Heart left ventricle (tissue), 16 donors: ENCODE measurements around the gene CATSPERZ. TPM values are rescaled to one million over a fixed set of nuclear protein-coding genes. Genes with fewer than 3 reads are reported as not detected.
A peak's percentile ranks its signal among the peaks of the same experiment; 100 is the strongest.

ENCODE experiments used
- ATAC-seq, 4 donors: fragments of 200-7000 bp; cut with Tn5 transposase; one replicate each; pipeline ENCODE4 v1.9.1; 2020 to 2022; ENCODE audit warnings: moderate library complexity in 4 of 4, mild to moderate bottlenecking in 3 of 4, moderate number of reproducible peaks in 1 of 4
- DNase-seq, 5 donors: peaks; one replicate each; pipeline ENCODE4 v3.0.0-alpha.2; 2020
- H3K27ac ChIP-seq, 12 donors: fragments of 200-600 bp; sonication (generic) in 4 of 12; one replicate each; pipeline versions ENCODE4 v1.5.0 to v1.8.0; 2016 to 2022; ENCODE audit warnings: mild to moderate bottlenecking in 2 of 12
- H3K27me3 ChIP-seq, 9 donors: fragments of 200-600 bp; sonication (generic) in 2 of 9; one replicate each; pipeline versions ENCODE4 v1.5.1 to v1.8.0; 2016 to 2022; ENCODE audit warnings: mild to moderate bottlenecking in 3 of 9
- H3K36me3 ChIP-seq, 9 donors: fragments of 200-600 bp; sonication (generic) in 2 of 9; one replicate each; pipeline versions ENCODE4 v1.5.0 to v1.8.0; 2018 to 2022; ENCODE audit warnings: mild to moderate bottlenecking in 2 of 9
- H3K4me1 ChIP-seq, 12 donors: fragments of 200-600 bp; sonication (generic) in 4 of 12; one replicate each; pipeline versions ENCODE4 v1.5.0 to v1.8.0; 2016 to 2022; ENCODE audit warnings: mild to moderate bottlenecking in 3 of 12
- H3K4me3 ChIP-seq, 12 donors: fragments of 200-600 bp; sonication (generic) in 4 of 12; one replicate each; pipeline versions ENCODE4 v1.5.0 to v1.8.0; 2017 to 2022; ENCODE audit warnings: mild to moderate bottlenecking in 9 of 12, moderate library complexity in 4 of 12
- H3K9me3 ChIP-seq, 12 donors: fragments of 200-600 bp; sonication (generic) in 4 of 12; one replicate each; pipeline versions ENCODE4 v1.5.0 to v1.8.0; 2016 to 2022; ENCODE audit warnings: mild to moderate bottlenecking in 1 of 12
- POLR2A ChIP-seq, 2 donors: fragments of 450-650 bp; IDR thresholded peaks; one replicate each; pipeline ENCODE4 v1.6.1; 2017; ENCODE audit warnings: antibody characterized with exemption in 2 of 2, mild to moderate bottlenecking in 2 of 2, moderate library complexity in 2 of 2
- WGBS, 4 donors: extraction: QIAGEN DNeasy Blood & Tissue Kit in 2 of 4; methylation state at CpG; one replicate each; pipeline versions ENCODE4 v1.1.5 to v1.1.7; 2013 to 2018; 5-methylcytosine and 5-hydroxymethylcytosine counted together
- intact Hi-C, 10 donors: fragments of 100-400 bp; cut with DNase I; formaldehyde crosslinking; loops; one replicate each; pipeline versions ENCODE4 v1.11.1 to v1.14.2; 2022
- polyA plus RNA-seq, 2 donors: library from polyadenylated mRNA; stranded (reverse); fragments of 200-250 nt; gene quantifications; one replicate each; pipeline ENCODE4 v1.2.3, GENCODE V29; 2013
- total RNA-seq, 9 donors: library from RNA; depleted of rRNA in 2 of 9; stranded (reverse); fragments of >200 nt in 2 of 9; fragmentation: NEBNext Ultra II Directional in 3 of 9; extraction: Animal tissue kit (Norgen Biotek cat#: 25700) in 3 of 9; gene quantifications; one replicate each; pipeline versions ENCODE4 v1.1.0 to v1.2.4, GENCODE V29; 2016 to 2023
- TF ChIP-seq, protein P1 (sequence below), 12 donors: fragments of 200-600 bp; sonication (generic) in 4 of 12; IDR thresholded peaks; one replicate each; pipeline versions ENCODE4 v1.5.0 to v1.8.0; 2018 to 2022; ENCODE audit warnings: antibody characterized with exemption in 12 of 12, mild to moderate bottlenecking in 5 of 12
- donor health status: ischemic (EF 13 %, LVEDD 7.1; RV severe dilation, severe dysfunction).
- donor health status: healthy with polysubstance abuse.
- donor health status: DM: no; HTN: yes; CAD: no.
- donor health status: DM: no; HTN: no; CAD: no.
- donor health status: ischemic (EF 25% LVEDD 6.9; RV normal size, moderate dysfunction).
- donor health status: ischemic (EF 25% LVEDD 5.7; RV mildly dilated, moderate dysfunction).
- donor health status: healthy.
- donor health status: DM: yes; HTN: yes; CAD: no.
- donor health status: ischemic (EF 35%, LVEDD 5.7; RV mildly dilated, moderate dysfunction).
- donor health status: nonischemic (EF 11% LVEDD 7.7; RV severe dilation, severe dysfunction).
- donor health status: DM: yes; HTN: yes; CAD: no.
- donor health status: PGD.
- donor health status: ischemic (EF 29% LVEDD 5.4; RV normal size, mild dysfunction).
- donor health status: nonischemic (EF 23%, LVEDD 6.1; RV moderate dilation, normal function).

CATSPERZ gene
- total and polyA plus RNA-seq, 11 donors, result not detected

DNA sequence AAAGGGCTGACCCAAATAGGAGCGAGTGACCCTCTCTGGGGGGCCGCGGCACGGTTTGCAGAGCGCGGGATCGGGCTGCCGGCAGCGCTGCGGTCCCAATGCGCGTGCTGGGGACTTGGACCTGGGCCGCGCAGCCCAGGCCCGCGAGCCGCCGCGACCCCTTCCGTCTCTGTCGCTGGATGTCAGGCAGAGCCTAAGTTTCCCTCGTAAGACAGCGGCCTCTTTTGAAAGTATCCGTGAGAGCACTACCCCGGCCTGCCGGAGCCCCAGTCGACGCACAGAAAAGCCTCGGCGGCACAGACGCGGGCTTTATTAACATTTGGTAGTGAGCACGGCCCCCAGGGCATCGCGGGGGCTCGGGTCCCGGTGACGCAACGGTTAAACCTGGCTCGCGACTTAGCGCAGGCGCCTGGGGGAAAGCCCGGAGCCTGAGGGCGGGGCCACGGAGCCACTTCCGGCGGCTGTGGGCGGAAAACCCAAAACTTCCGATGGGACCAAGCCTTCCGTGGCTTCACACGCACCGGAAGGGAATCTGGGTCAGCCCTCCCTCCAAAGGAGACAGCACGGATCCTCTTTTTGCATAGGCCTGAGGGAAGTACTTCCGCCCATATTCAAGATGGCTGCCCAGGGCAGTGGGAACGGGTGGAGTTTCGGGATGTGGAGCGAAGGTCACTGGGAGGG is 30.5 kb upstream of the CATSPERZ start:
- Histone ChIP-seq H3K27me3 (no peaks in the 10 kb centered on the region), H3K27ac (peak overlapping the region; percentile 86 to 100 (median 97)), H3K4me1 (peaks cover 2 to 51% (median 33%) of the 10 kb centered on the region in 12 donors), H3K9me3 (no peaks in the 10 kb centered on the region), H3K36me3 (peaks cover 0 to 24% (median 16%) of the 10 kb centered on the region in 9 donors), H3K4me3 (peak overlapping the region; percentile 63 to 98 (median 80))
- intact Hi-C loops, result loop anchor here in 5 of 10 donors (1.0 to 2.0 kb wide), 7 partner anchors 16 to 36 kb away; partner anchors contain the start of genes ESRRA (in 3 of the 5), GPR137 (in 3 of the 5), FKBP2 (in 2 of the 5) and PLCB3 (in 2 of the 5)
- DNase-seq, result peak; percentile 98 to 99 (median 98)
- peak in 1 of 2 donors; percentile 50 for TF ChIP-seq POLR2A (IDR thresholded peaks at IDR 0.05)
- TF ChIP-seq, protein P1, sequence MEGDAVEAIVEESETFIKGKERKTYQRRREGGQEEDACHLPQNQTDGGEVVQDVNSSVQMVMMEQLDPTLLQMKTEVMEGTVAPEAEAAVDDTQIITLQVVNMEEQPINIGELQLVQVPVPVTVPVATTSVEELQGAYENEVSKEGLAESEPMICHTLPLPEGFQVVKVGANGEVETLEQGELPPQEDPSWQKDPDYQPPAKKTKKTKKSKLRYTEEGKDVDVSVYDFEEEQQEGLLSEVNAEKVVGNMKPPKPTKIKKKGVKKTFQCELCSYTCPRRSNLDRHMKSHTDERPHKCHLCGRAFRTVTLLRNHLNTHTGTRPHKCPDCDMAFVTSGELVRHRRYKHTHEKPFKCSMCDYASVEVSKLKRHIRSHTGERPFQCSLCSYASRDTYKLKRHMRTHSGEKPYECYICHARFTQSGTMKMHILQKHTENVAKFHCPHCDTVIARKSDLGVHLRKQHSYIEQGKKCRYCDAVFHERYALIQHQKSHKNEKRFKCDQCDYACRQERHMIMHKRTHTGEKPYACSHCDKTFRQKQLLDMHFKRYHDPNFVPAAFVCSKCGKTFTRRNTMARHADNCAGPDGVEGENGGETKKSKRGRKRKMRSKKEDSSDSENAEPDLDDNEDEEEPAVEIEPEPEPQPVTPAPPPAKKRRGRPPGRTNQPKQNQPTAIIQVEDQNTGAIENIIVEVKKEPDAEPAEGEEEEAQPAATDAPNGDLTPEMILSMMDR (IDR thresholded peaks at IDR 0.05), result peak in 5 of 12 donors; percentile 6 to 53 (median 12)
- ATAC-seq, result peak; percentile 86 to 91 (median 90)
- 0 to 1% (median 0%) methylated on average over 25 to 58 of the region's 58 CpGs for WGBS, 4 donors

DNA sequence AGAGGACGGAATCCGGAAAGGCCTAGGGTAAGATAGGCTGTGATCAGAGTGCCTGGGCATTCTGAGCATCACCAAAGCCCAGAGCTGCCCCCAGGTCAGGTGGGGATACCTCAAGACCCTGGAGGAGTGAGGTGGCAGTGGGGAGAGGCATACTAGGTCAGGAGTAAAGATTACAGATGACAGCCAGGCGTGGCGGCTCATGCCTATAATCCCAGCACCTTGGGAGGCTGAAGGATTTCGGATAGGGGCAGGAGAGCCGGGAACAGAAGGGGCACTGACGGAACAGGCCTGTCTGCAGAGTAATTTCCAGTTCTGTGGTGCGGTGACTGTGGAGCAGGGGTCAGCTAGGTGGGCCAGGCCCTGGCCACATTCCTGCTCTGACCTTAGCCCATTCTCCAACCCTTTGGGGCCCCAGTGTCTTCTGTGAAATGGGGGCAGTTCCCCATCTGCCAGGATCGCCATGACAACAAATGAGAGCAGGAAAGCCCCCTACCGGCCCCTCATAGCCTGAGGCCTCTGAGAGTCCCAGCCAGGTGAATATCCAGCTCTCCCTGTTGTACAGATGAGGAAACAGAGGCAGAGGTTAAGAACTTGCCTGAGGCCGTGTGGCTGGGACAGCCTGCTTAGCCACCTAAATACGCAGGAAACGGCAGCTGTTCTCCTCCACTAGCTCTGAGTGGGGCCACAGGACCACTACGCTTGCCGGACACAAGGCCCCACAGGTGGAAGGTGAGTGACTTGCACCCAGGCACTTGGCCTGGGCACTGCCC is 24.9 kb upstream of the CATSPERZ start:
- Histone ChIP-seq H3K4me1 (peaks cover 0 to 25% (median 11%) of the 10 kb centered on the region in 12 donors), H3K36me3 (peaks cover 0 to 41% (median 36%) of the 10 kb centered on the region in 9 donors), H3K4me3 (no peak overlapping the region), H3K9me3 (no peaks in the 10 kb centered on the region), H3K27ac (no peak overlapping the region), H3K27me3 (no peaks in the 10 kb centered on the region)
- ATAC-seq, result no peak
- TF ChIP-seq, protein P1 (IDR thresholded peaks at IDR 0.05), result no peak
- no peak for TF ChIP-seq POLR2A (IDR thresholded peaks at IDR 0.05)
- 93 to 96% (median 94%) methylated on average over 13 to 15 of the region's 15 CpGs for WGBS, 4 donors
- intact Hi-C loops, result loop anchor here in 1 of 10 donors (2.0 kb wide), 1 partner anchor 22 kb away; no protein-coding TSS in a partner anchor
- peak in 1 of 5 donors; percentile 37 for DNase-seq

GRCh38 chr11:64275841-64276240 is 24.3 kb upstream of the CATSPERZ start:
- H3K9me3 ChIP-seq, result no peaks in the 10 kb centered on the region
- no peak overlapping the region for H3K27ac ChIP-seq
- no peak overlapping the region for H3K4me3 ChIP-seq
- intact Hi-C loops, result loop anchor here in 1 of 10 donors (2.0 kb wide), 1 partner anchor 21 kb away; no protein-coding TSS in a partner anchor
- peaks cover 0 to 25% (median 11%) of the 10 kb centered on the region in 12 donors for H3K4me1 ChIP-seq
- TF ChIP-seq POLR2A (IDR thresholded peaks at IDR 0.05), result no peak
- TF ChIP-seq, protein P1 (IDR thresholded peaks at IDR 0.05), result no peak
- 87 to 96% (median 89%) methylated on average over 2 of the region's 2 CpGs for WGBS, 4 donors
- H3K36me3 ChIP-seq, result peaks cover 0 to 43% (median 36%) of the 10 kb centered on the region in 9 donors
- no peak for DNase-seq
- ATAC-seq, result no peak
- H3K27me3 ChIP-seq, result no peaks in the 10 kb centered on the region
